K562 (cell line): Measurements from ENCODE around the gene RAB7A. TPM values are rescaled to one million over a fixed set of nuclear protein-coding genes. Genes with fewer than 3 reads are reported as not detected.

Experiments
- ATAC-seq: fragments of 200-7000 bp; cut with Tn5 transposase; 3 replicates; pipeline ENCODE4 v1.9.1; 2020; ENCODE audit warnings: moderate library complexity
- BruUV-seq: library from RNA; stranded (reverse); fragments of 400-500 nt; replicated peaks from 2 replicates; lab custom pipeline; 2021; lab: Mats Ljungman, UMichigan
- CTCF ChIA-PET: fragments of 300-600 bp; formaldehyde crosslinking; extraction: SDS; loops from one replicate; lab custom pipeline; 2021; ENCODE audit warnings: low intra/inter-chr PET ratio; lab: Yijun Ruan, JAX
- POLR2A ChIA-PET: fragments of 300-600, 350-650 bp; sonication (Branson Sonifier 250); formaldehyde crosslinking; extraction: SDS; loops from one replicate; lab custom pipeline; 2021; ENCODE audit warnings: antibody characterized with exemption, inconsistent platforms; lab: Yijun Ruan, JAX
- DNase-seq, 4 experiments: peaks; one replicate each; pipeline versions ENCODE4 v3.0.0 to v3.0.0-alpha.2; 2011 to 2018; ENCODE audit warnings: low spot score in 3 of 4, mixed read lengths in 3 of 4; ENCODE audit errors: extremely low read depth in 1 of 4
- FAIRE-seq: peaks from 2 replicates; lab custom pipeline; 2011; peaks lifted over from hg19 to GRCh38; lab: Jason Lieb, UNC
- H2AFZ ChIP-seq: 2 replicates; pipeline ENCODE4 v1.6.0; 2011; ENCODE audit warnings: low read depth, low read length, control low read depth, inconsistent platforms
- H3K27ac ChIP-seq: fragments of 200-600 bp; 3 replicates; pipeline ENCODE4 v1.8.0; 2011; ENCODE audit warnings: low read depth, mild to moderate bottlenecking, control low read depth, inconsistent platforms, low read length, moderate library complexity, mixed read lengths; ENCODE audit errors: extremely low read depth
- H3K27me3 ChIP-seq, 2 experiments: fragments of 300-600 bp in 1 of 2; 2 replicates in 1 of 2; 3 replicates in 1 of 2; pipeline versions ENCODE4 v1.6.0 to v1.8.0; 2011; ENCODE audit warnings: inconsistent platforms in 2 of 2, low read length in 2 of 2, mild to moderate bottlenecking in 1 of 2, mixed read lengths in 1 of 2, moderate library complexity in 1 of 2; ENCODE audit not compliant: control insufficient read depth in 2 of 2, insufficient read depth in 2 of 2
- H3K36me3 ChIP-seq: fragments of 300-600 bp; 3 replicates; pipeline ENCODE4 v1.8.0; 2011; ENCODE audit warnings: mild to moderate bottlenecking, low read length, inconsistent platforms; ENCODE audit not compliant: control insufficient read depth, insufficient read depth
- H3K4me1 ChIP-seq, 2 experiments: fragments of 200-600 bp in 1 of 2; replicated peaks in 1 of 2; 2 replicates in 1 of 2; 3 replicates in 1 of 2; pipeline versions ENCODE4 v1.5.1 to v1.8.0; 2011; ENCODE audit warnings: inconsistent platforms in 2 of 2, low read length in 2 of 2, mild to moderate bottlenecking in 1 of 2, mixed read lengths in 1 of 2, moderate library complexity in 1 of 2; ENCODE audit not compliant: control insufficient read depth in 2 of 2, insufficient read depth in 2 of 2
- H3K4me2 ChIP-seq: 2 replicates; pipeline ENCODE4 v1.6.1; 2011; ENCODE audit warnings: low read length, control low read depth, inconsistent platforms, mixed read lengths; ENCODE audit not compliant: insufficient read depth
- H3K4me3 ChIP-seq: fragments of 200-600 bp; sonication (generic), shearing (Covaris generic); 2 replicates; pipeline ENCODE4 v1.5.1; 2016; ENCODE audit warnings: control low read depth, inconsistent platforms
- H3K79me2 ChIP-seq: fragments of 200-600 bp; 3 replicates; pipeline ENCODE4 v1.8.0; 2011; ENCODE audit warnings: low read length, inconsistent platforms; ENCODE audit not compliant: control insufficient read depth, insufficient read depth
- H3K9ac ChIP-seq, 2 experiments: 2 replicates each; pipeline versions ENCODE4 v1.6.0 to v1.6.1; 2011; ENCODE audit warnings: low read depth in 2 of 2, low read length in 2 of 2, control low read depth in 1 of 2, inconsistent platforms in 1 of 2, mild to moderate bottlenecking in 1 of 2, mixed read lengths in 1 of 2; ENCODE audit not compliant: insufficient read depth in 1 of 2
- H3K9me1 ChIP-seq: one replicate; pipeline ENCODE4 v1.6.0; 2011; ENCODE audit warnings: inconsistent platforms, mild to moderate bottlenecking, low read length, moderate library complexity; ENCODE audit not compliant: control insufficient read depth, insufficient read depth
- H3K9me3 ChIP-seq: replicated peaks from 2 replicates; pipeline ENCODE4 v1.5.1; 2011; ENCODE audit warnings: low read depth, low read length, inconsistent platforms; ENCODE audit not compliant: control insufficient read depth, insufficient read depth
- H4K20me1 ChIP-seq: replicated peaks from 2 replicates; pipeline ENCODE4 v1.6.1; 2011; ENCODE audit warnings: low read length, inconsistent platforms, mixed read lengths; ENCODE audit not compliant: control insufficient read depth, insufficient read depth
- BCL6 ChIP-seq: fragments of 250-450 bp; sonication (Bioruptor Pico); IDR thresholded peaks from 2 replicates; pipeline ENCODE4 v1.4.0; 2020
- FOXO4 ChIP-seq: fragments of 450-650 bp; formaldehyde crosslinking; IDR thresholded peaks from 2 replicates; pipeline ENCODE4 v1.4.0; 2020; ENCODE audit warnings: mild to moderate bottlenecking, moderate library complexity
- MAZ ChIP-seq, 2 experiments: fragments of 450-650 bp in 1 of 2; sonication (generic) in 1 of 2; formaldehyde crosslinking; IDR thresholded peaks in 1 of 2; conservative IDR thresholded peaks in 1 of 2; 2 replicates each; pipeline versions ENCODE4 v1.4.0 to v1.5.0; 2020; ENCODE audit warnings: mild to moderate bottlenecking in 1 of 2, missing genetic modification reagents in 1 of 2
- MTA2 ChIP-seq: fragments of 450-650 bp; IDR thresholded peaks from 2 replicates; pipeline ENCODE4 v1.6.1; 2016; ENCODE audit warnings: low read depth
- NR2C2 ChIP-seq, 2 experiments: fragments of 200-800 bp in 1 of 2; sonication (Bioruptor generic) in 1 of 2; sonication (generic) in 1 of 2; formaldehyde crosslinking in 1 of 2; IDR thresholded peaks; 2 replicates each; pipeline versions ENCODE4 v1.6.1 to v1.8.0; 2016 to 2022; ENCODE audit warnings: mild to moderate bottlenecking in 1 of 2, missing compliant biosample characterization in 1 of 2, missing genetic modification characterization in 1 of 2, missing genetic modification reagents in 1 of 2
- POLR2B ChIP-seq: fragments of 450-650 bp; IDR thresholded peaks from 2 replicates; pipeline ENCODE4 v1.6.1; 2018; ENCODE audit warnings: low read depth; ENCODE audit not compliant: partially characterized antibody
- POLR2G ChIP-seq: fragments of 200-400 bp; formaldehyde crosslinking; IDR thresholded peaks from 2 replicates; pipeline ENCODE4 v1.6.1; 2017; ENCODE audit warnings: low read depth, mild to moderate bottlenecking, antibody characterized with exemption, low read length, moderate library complexity
- RAD51 ChIP-seq: fragments of 450-650 bp; IDR thresholded peaks from 2 replicates; pipeline ENCODE4 v1.7.1; 2016; ENCODE audit warnings: low read depth, mild to moderate bottlenecking, borderline replicate concordance
- TRIM25 ChIP-seq: fragments of 450-650 bp; IDR thresholded peaks from 2 replicates; pipeline ENCODE4 v1.7.0; 2016; ENCODE audit warnings: borderline replicate concordance
- VEZF1 ChIP-seq: fragments of 200-800 bp; sonication (Bioruptor generic); IDR thresholded peaks from 2 replicates; pipeline ENCODE4 v1.6.1; 2017; ENCODE audit warnings: missing genetic modification characterization, missing compliant biosample characterization
- ZBTB2 ChIP-seq: fragments of 450-650 bp; IDR thresholded peaks from 2 replicates; pipeline ENCODE4 v1.6.1; 2016; ENCODE audit warnings: antibody characterized with exemption
- ZBTB43 ChIP-seq: sonication (generic); formaldehyde crosslinking; IDR thresholded peaks from 2 replicates; pipeline ENCODE4 v1.8.0; 2023; ENCODE audit warnings: mild to moderate bottlenecking, missing genetic modification reagents
- ZEB2 ChIP-seq: fragments of 450-650 bp; IDR thresholded peaks from 2 replicates; pipeline ENCODE4 v1.6.1; 2016
- ZNF561 ChIP-seq: fragments of 450-650 bp; formaldehyde crosslinking; conservative IDR thresholded peaks from 2 replicates; pipeline ENCODE4 v1.4.0; 2020; ENCODE audit warnings: mild to moderate bottlenecking, moderate library complexity
- ZNF780A ChIP-seq: fragments of 250-450 bp; sonication (Bioruptor Pico); IDR thresholded peaks from 2 replicates; pipeline ENCODE4 v1.5.0; 2021; ENCODE audit warnings: mild to moderate bottlenecking
- WGBS: fragments of 100-300 bp; shearing (Covaris generic); methylation state at CpG from one replicate; pipeline ENCODE4 v1.1.6; 2016; ENCODE audit warnings: low coverage, mixed read lengths; ENCODE audit not compliant: insufficient coverage; ENCODE audit errors: missing lambda C conversion rate; 5-methylcytosine and 5-hydroxymethylcytosine counted together
- in situ Hi-C: fragments of 300-500 bp; cut with MboI; formaldehyde crosslinking; loops from 4 replicates; pipeline ENCODE4 v1.15.0; 2018; ENCODE audit warnings: inconsistent platforms, mixed read lengths
- intact Hi-C: fragments of 100-400 bp; cut with micrococcal nuclease; formaldehyde crosslinking; loops from 2 replicates; pipeline ENCODE4 v1.14.2; 2022
- polyA plus RNA-seq, 8 experiments: library from polyadenylated mRNA; depleted of rRNA in 4 of 8; stranded (reverse) in 5 of 8; unstranded in 3 of 8; fragments of >200 nt; fragmentation: Nextera tagmentation in 2 of 8; fragmentation: Illumina TruSeq in 1 of 8; extraction: Ambion mirVana in 2 of 8; extraction: Trizol in 1 of 8; gene quantifications; 2 replicates each; pipeline versions ENCODE4 v1.2.1 to v1.2.3, GENCODE V29; 2011 to 2014; ENCODE audit warnings: inconsistent platforms in 1 of 8, missing spikeins in 1 of 8
- total RNA-seq, 7 experiments: library from RNA; depleted of rRNA in 6 of 7; stranded (reverse); fragments of >200 nt in 6 of 7; fragmentation: Illumina TruSeq in 2 of 7; extraction: Trizol in 2 of 7; gene quantifications; 2 replicates each; pipeline versions ENCODE4 v1.2.1 to v1.2.3, GENCODE V29; 2011 to 2021; ENCODE audit warnings: low replicate concordance in 1 of 7

RAB7A gene
- total and polyA plus RNA-seq, 9 of the 15 experiments (the other 6 are each of a cell fraction or from before 2014, with no cell fraction given): 30.9 to 204 (median 72.8) TPM

GRCh38 chr3:128853826-128854225 is 127.8 kb downstream of the RAB7A start:
- Histone ChIP-seq H3K27ac (no peak overlapping the region), H3K79me2 (no peaks in the 10 kb centered on the region), H3K9ac (no peak overlapping the region), H3K4me3 (no peak overlapping the region), H2AFZ (no peak overlapping the region), H3K9me1 (no peaks in the 10 kb centered on the region), H3K9me3 (peaks cover 9% of the 10 kb centered on the region), H3K27me3 (no peaks in the 10 kb centered on the region), H3K4me2 (no peak overlapping the region), H4K20me1 (no peaks in the 10 kb centered on the region), H3K4me1 (peaks cover 0 to 7% of the 10 kb centered on the region in 2 experiments; a peak in 3 of 5 replicates), H3K36me3 (no peaks in the 10 kb centered on the region)
- ChIA-PET POLR2A (interaction anchor here (0.5 kb wide), 1 partner anchor 10 kb away, joined by 3 read pairs; no protein-coding TSS in a partner anchor), CTCF (no interaction called here)
- in situ Hi-C loops (no loop called here), intact Hi-C loops (no loop called here)
- ATAC-seq (no peak), DNase-seq (no peak), FAIRE-seq (no peak)
- WGBS: 37% methylated on average over 2 of the region's 5 CpGs
- no TSS peak for BruUV-seq
- TF ChIP-seq ZNF561 (CRISPR knock-in tag): no peak
- no peak for TF ChIP-seq BCL6 (CRISPR knock-in tag)
- no peak for TF ChIP-seq NR2C2 (CRISPR knock-in tag; IDR thresholded peaks at IDR 0.05)
- TF ChIP-seq NR2C2 (tag; IDR thresholded peaks at IDR 0.05): no peak
- no peak for TF ChIP-seq ZEB2
- TF ChIP-seq TRIM25: no peak
- TF ChIP-seq VEZF1: no peak
- TF ChIP-seq RAD51: no peak
- no peak for TF ChIP-seq ZBTB43
- TF ChIP-seq POLR2G: no peak
- no peak for TF ChIP-seq MTA2
- TF ChIP-seq FOXO4: no peak
- no peak for TF ChIP-seq POLR2B
- no peak for TF ChIP-seq ZBTB2
- TF ChIP-seq MAZ (CRISPR knock-in tag; conservative IDR thresholded peaks at IDR 0.05 in 1 of 2, IDR thresholded peaks at IDR 0.05 in 1 of 2): no peak
- TF ChIP-seq ZNF780A: no peak
